ENCODE data around the gene TP73. TPM values are rescaled to one million over a fixed set of nuclear protein-coding genes. Genes with fewer than 3 reads are reported as not detected.

TP73 gene
- total RNA-seq, 2 donors from 2014 or later = 5.1 to 15.1 TPM

DNA sequence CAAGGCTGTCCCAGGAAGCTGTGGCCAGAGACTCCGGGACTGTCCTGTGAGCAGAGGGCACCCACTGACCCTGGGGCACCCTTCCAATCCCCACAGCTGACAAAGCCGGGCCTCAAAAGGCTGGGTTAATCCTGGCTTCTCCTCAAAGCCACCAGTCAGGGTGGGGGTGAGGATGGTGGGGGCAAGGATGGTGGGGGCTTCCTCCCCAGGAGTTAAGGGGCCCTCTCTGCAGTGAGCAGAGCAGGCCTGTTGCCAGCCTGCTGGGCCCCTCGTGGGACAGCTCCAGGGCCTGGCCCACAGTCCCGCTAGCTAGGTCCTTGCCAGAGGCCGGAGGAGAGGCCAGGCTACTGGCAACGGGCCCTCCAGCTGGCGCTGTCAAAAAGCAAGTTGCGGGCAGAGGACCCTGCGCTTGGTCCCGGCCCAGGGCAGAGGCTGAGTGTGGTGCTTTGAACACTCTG lies 62.0 kb downstream of the TP73 start:
- TF ChIP-seq POLR2AphosphoS5 (IDR thresholded peaks at IDR 0.05) (no peak), POLR2A (IDR thresholded peaks at IDR 0.05) (no peak)
- TF ChIP-seq, protein P1, sequence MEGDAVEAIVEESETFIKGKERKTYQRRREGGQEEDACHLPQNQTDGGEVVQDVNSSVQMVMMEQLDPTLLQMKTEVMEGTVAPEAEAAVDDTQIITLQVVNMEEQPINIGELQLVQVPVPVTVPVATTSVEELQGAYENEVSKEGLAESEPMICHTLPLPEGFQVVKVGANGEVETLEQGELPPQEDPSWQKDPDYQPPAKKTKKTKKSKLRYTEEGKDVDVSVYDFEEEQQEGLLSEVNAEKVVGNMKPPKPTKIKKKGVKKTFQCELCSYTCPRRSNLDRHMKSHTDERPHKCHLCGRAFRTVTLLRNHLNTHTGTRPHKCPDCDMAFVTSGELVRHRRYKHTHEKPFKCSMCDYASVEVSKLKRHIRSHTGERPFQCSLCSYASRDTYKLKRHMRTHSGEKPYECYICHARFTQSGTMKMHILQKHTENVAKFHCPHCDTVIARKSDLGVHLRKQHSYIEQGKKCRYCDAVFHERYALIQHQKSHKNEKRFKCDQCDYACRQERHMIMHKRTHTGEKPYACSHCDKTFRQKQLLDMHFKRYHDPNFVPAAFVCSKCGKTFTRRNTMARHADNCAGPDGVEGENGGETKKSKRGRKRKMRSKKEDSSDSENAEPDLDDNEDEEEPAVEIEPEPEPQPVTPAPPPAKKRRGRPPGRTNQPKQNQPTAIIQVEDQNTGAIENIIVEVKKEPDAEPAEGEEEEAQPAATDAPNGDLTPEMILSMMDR (IDR thresholded peaks at IDR 0.05) = no peak
- H3K36me3 ChIP-seq = no peaks in the 10 kb centered on the region
- intact Hi-C loops (cut with DNase I) = no loop called here
- H3K27ac ChIP-seq = peak overlapping the region; percentile 32 to 71
- no peak for DNase-seq (ENCODE audit: low spot score)
- WGBS = 32% methylated on average over 10 of the region's 10 CpGs
- no peak overlapping the region for H3K4me3 ChIP-seq
- H3K9me3 ChIP-seq = no peaks in the 10 kb centered on the region
- H3K27me3 ChIP-seq (replicated peaks; ENCODE audit: insufficient read depth) = peaks cover 7% of the 10 kb centered on the region
- H3K4me1 ChIP-seq (replicated peaks) = no peaks in the 10 kb centered on the region

- TF ChIP-seq, protein P1 (IDR thresholded peaks at IDR 0.05) = no peak
- no peak for TF ChIP-seq POLR2A (IDR thresholded peaks at IDR 0.05)
- no peak for TF ChIP-seq POLR2AphosphoS5 (IDR thresholded peaks at IDR 0.05)
Observed at GRCh38 chr1:3714814-3715213, 62.5 kb downstream of the TP73 start.

GRCh38 chr1:3716351-3716750 lies 64.0 kb downstream of the TP73 start:
- Histone ChIP-seq H3K27me3 (replicated peaks; ENCODE audit: insufficient read depth) (peaks cover 4% of the 10 kb centered on the region), H3K9me3 (no peaks in the 10 kb centered on the region), H3K36me3 (no peaks in the 10 kb centered on the region), H3K27ac (peak overlapping the region; percentile 53 to 71), H3K4me3 (no peak overlapping the region), H3K4me1 (replicated peaks) (no peaks in the 10 kb centered on the region)
- TF ChIP-seq POLR2AphosphoS5 (IDR thresholded peaks at IDR 0.05) (no peak), POLR2A (IDR thresholded peaks at IDR 0.05) (no peak)
- TF ChIP-seq, protein P1 (IDR thresholded peaks at IDR 0.05) = no peak
- no peak for DNase-seq (ENCODE audit: low spot score)
- 41% methylated on average over 6 of the region's 6 CpGs for WGBS
- intact Hi-C loops (cut with DNase I) = no loop called here

More at GRCh38 chr1:3714814-3715213, 62.5 kb downstream of the TP73 start:
- Histone ChIP-seq H3K9me3 (no peaks in the 10 kb centered on the region), H3K27me3 (replicated peaks; ENCODE audit: insufficient read depth) (peaks cover 7% of the 10 kb centered on the region), H3K27ac (peak overlapping the region; percentile 53 to 71), H3K4me1 (replicated peaks) (no peaks in the 10 kb centered on the region), H3K4me3 (no peak overlapping the region), H3K36me3 (no peaks in the 10 kb centered on the region)
- WGBS = 57% methylated on average over 10 of the region's 10 CpGs
- intact Hi-C loops (cut with DNase I) = no loop called here
- DNase-seq (ENCODE audit: low spot score) = no peak

- Histone ChIP-seq H3K4me1 (replicated peaks) (no peaks in the 10 kb centered on the region), H3K4me3 (no peak overlapping the region), H3K36me3 (no peaks in the 10 kb centered on the region), H3K9me3 (no peaks in the 10 kb centered on the region), H3K27me3 (replicated peaks; ENCODE audit: insufficient read depth) (peaks cover 4% of the 10 kb centered on the region), H3K27ac (peak overlapping the region; percentile 51 to 71)
- WGBS = 30% methylated on average over 33 of the region's 33 CpGs
- intact Hi-C loops (cut with DNase I) = no loop called here
- TF ChIP-seq, protein P1 (IDR thresholded peaks at IDR 0.05) = no peak
- peak; percentile 79 for TF ChIP-seq POLR2AphosphoS5 (IDR thresholded peaks at IDR 0.05)
- peak; percentile 92 for DNase-seq (ENCODE audit: low spot score)
Observed at GRCh38 chr1:3717041-3717714, 64.9 kb downstream of the TP73 start.
